H1 (cell line): Measurements from ENCODE around the gene NUBPL. TPM values are rescaled to one million over a fixed set of nuclear protein-coding genes. Genes with fewer than 3 reads are reported as not detected.

Source experiments
- CTCF ChIA-PET: fragments of 300-600 bp; sonication (Branson Sonifier 250); formaldehyde crosslinking; loops from one replicate; lab custom pipeline; 2021; ENCODE audit not compliant: partially characterized antibody; lab: Charles Lee
- POLR2A ChIA-PET: fragments of 300-600 bp; sonication (Branson Sonifier 250); formaldehyde crosslinking; loops from one replicate; lab custom pipeline; 2021; ENCODE audit warnings: inconsistent platforms; ENCODE audit not compliant: partially characterized antibody; lab: Charles Lee
- DNase-seq, 2 experiments: peaks; one replicate each; pipeline versions ENCODE4 v3.0.0 to v3.0.0-alpha.2; 2010 to 2022; ENCODE audit warnings: low spot score in 2 of 2, low read depth in 1 of 2, mixed read lengths in 1 of 2
- FAIRE-seq: peaks from 2 replicates; lab custom pipeline; 2011; peaks lifted over from hg19 to GRCh38; lab: Jason Lieb, UNC
- H2AFZ ChIP-seq: 2 replicates; pipeline ENCODE4 v1.8.1; 2012; ENCODE audit warnings: low read length, inconsistent platforms
- H2AK5ac ChIP-seq: 2 replicates; pipeline ENCODE4 v1.6.1; 2013; ENCODE audit warnings: low read depth, low read length
- H2BK120ac ChIP-seq: replicated peaks from 2 replicates; pipeline ENCODE3; 2013; ENCODE audit warnings: low read depth, low read length, inconsistent platforms
- H2BK12ac ChIP-seq: 2 replicates; pipeline ENCODE4 v1.6.1; 2013; ENCODE audit warnings: low read depth, low read length
- H2BK15ac ChIP-seq: 2 replicates; pipeline ENCODE4 v1.6.1; 2013; ENCODE audit warnings: low read length
- H2BK20ac ChIP-seq: 2 replicates; pipeline ENCODE4 v1.6.1; 2013; ENCODE audit warnings: low read length
- H2BK5ac ChIP-seq: 2 replicates; pipeline ENCODE4 v1.6.1; 2013; ENCODE audit warnings: low read depth, low read length
- H3K14ac ChIP-seq: 2 replicates; pipeline ENCODE4 v1.6.1; 2013; ENCODE audit warnings: inconsistent platforms; ENCODE audit not compliant: insufficient read length
- H3K18ac ChIP-seq: 2 replicates; pipeline ENCODE4 v1.6.1; 2013; ENCODE audit warnings: low read length; ENCODE audit errors: extremely low read depth
- H3K23ac ChIP-seq: 2 replicates; pipeline ENCODE4 v1.6.1; 2013; ENCODE audit warnings: inconsistent platforms; ENCODE audit not compliant: insufficient read length
- H3K23me2 ChIP-seq: 2 replicates; pipeline ENCODE4 v1.6.1; 2013; ENCODE audit warnings: low read depth, low read length
- H3K27ac ChIP-seq: 2 replicates; pipeline ENCODE4 v1.6.1; 2011; ENCODE audit warnings: low read depth, low read length, inconsistent platforms
- H3K27me3 ChIP-seq, 4 experiments: replicated peaks in 1 of 4; 1 replicate in 1 of 4; 2 replicates in 3 of 4; pipeline versions ENCODE4 v1.6.1 to v1.8.1; 2011 to 2013; ENCODE audit warnings: low read length in 3 of 4, mild to moderate bottlenecking in 3 of 4, inconsistent platforms in 2 of 4, mixed read lengths in 2 of 4, moderate library complexity in 1 of 4; ENCODE audit not compliant: control insufficient read depth in 3 of 4, insufficient read depth in 3 of 4; ENCODE audit errors: extremely low read depth in 1 of 4
- H3K36me3 ChIP-seq, 4 experiments: 2 replicates each; pipeline versions ENCODE4 v1.6.1 to v1.8.1; 2011 to 2013; ENCODE audit warnings: mild to moderate bottlenecking in 4 of 4, low read length in 3 of 4, moderate library complexity in 2 of 4, control low read depth in 1 of 4, inconsistent platforms in 1 of 4; ENCODE audit not compliant: insufficient read depth in 4 of 4, control insufficient read depth in 2 of 4
- H3K4ac ChIP-seq: replicated peaks from 2 replicates; pipeline ENCODE3; 2013; ENCODE audit warnings: low read length, low read depth, mixed read lengths, inconsistent platforms; ENCODE audit not compliant: insufficient read length
- H3K4me1 ChIP-seq, 4 experiments: replicated peaks in 1 of 4; 1 replicate in 1 of 4; 2 replicates in 3 of 4; pipeline versions ENCODE4 v1.6.1 to v1.8.1; 2011 to 2013; ENCODE audit warnings: low read length in 3 of 4, inconsistent platforms in 2 of 4, mixed read lengths in 1 of 4; ENCODE audit not compliant: insufficient read depth in 4 of 4, control insufficient read depth in 3 of 4
- H3K4me2 ChIP-seq, 2 experiments: 2 replicates each; pipeline versions ENCODE4 v1.6.1 to v1.8.1; 2011 to 2013; ENCODE audit warnings: low read depth in 2 of 2, low read length in 2 of 2, control low read depth in 1 of 2, inconsistent platforms in 1 of 2, mild to moderate bottlenecking in 1 of 2; ENCODE audit not compliant: insufficient read depth in 1 of 2
- H3K4me3 ChIP-seq, 4 experiments: fragments of 200-600, 300-600 bp in 1 of 4; sonication (generic), shearing (Covaris generic), sonication (Bioruptor Twin) in 1 of 4; 2 replicates each; pipeline versions ENCODE4 v1.5.1 to v1.8.1; 2011 to 2016; ENCODE audit warnings: low read length in 4 of 4, low read depth in 3 of 4, control low read depth in 2 of 4, inconsistent platforms in 2 of 4, mild to moderate bottlenecking in 2 of 4, mixed read lengths in 1 of 4, moderate library complexity in 1 of 4; ENCODE audit not compliant: insufficient read depth in 2 of 4; ENCODE audit errors: extremely low read depth in 1 of 4
- H3K56ac ChIP-seq: replicated peaks from 2 replicates; pipeline ENCODE3; 2013; ENCODE audit warnings: low read depth, mild to moderate bottlenecking, mixed read lengths, low read length, inconsistent platforms; ENCODE audit not compliant: insufficient read length
- H3K79me1 ChIP-seq: 2 replicates; pipeline ENCODE4 v1.6.1; 2013; ENCODE audit warnings: low read depth, low read length, control low read depth
- H3K79me2 ChIP-seq, 2 experiments: 2 replicates each; pipeline versions ENCODE4 v1.6.1 to v1.8.1; 2012 to 2013; ENCODE audit warnings: low read length in 2 of 2, mild to moderate bottlenecking in 2 of 2, inconsistent platforms in 1 of 2; ENCODE audit not compliant: insufficient read depth in 2 of 2, control insufficient read depth in 1 of 2
- H3K9ac ChIP-seq, 4 experiments: replicated peaks in 1 of 4; 1 replicate in 1 of 4; 2 replicates in 3 of 4; pipeline versions ENCODE4 v1.6.1 to v1.8.1; 2011 to 2013; ENCODE audit warnings: low read depth in 3 of 4, low read length in 3 of 4, control low read depth in 2 of 4, mild to moderate bottlenecking in 2 of 4, moderate library complexity in 2 of 4, inconsistent platforms in 1 of 4; ENCODE audit errors: extremely low read depth in 1 of 4
- H3K9me3 ChIP-seq, 2 experiments: 2 replicates each; pipeline versions ENCODE4 v1.6.1 to v1.8.1; 2012 to 2013; ENCODE audit warnings: mild to moderate bottlenecking in 2 of 2, moderate library complexity in 2 of 2, control low read depth in 1 of 2, inconsistent platforms in 1 of 2, low read depth in 1 of 2, low read length in 1 of 2, mixed read lengths in 1 of 2; ENCODE audit not compliant: insufficient read depth in 2 of 2
- H4K20me1 ChIP-seq, 2 experiments: replicated peaks in 1 of 2; 2 replicates each; pipeline versions ENCODE3 to v1.8.1; 2011 to 2013; ENCODE audit warnings: inconsistent platforms in 2 of 2, low read length in 2 of 2, mild to moderate bottlenecking in 1 of 2; ENCODE audit not compliant: insufficient read depth in 2 of 2, control insufficient read depth in 1 of 2
- H4K5ac ChIP-seq: 2 replicates; pipeline ENCODE4 v1.6.1; 2013; ENCODE audit warnings: low read length, low read depth, mixed read lengths, inconsistent platforms; ENCODE audit not compliant: insufficient read length
- H4K8ac ChIP-seq: 2 replicates; pipeline ENCODE4 v1.8.0; 2013; ENCODE audit warnings: mild to moderate bottlenecking, moderate library complexity, low read length, inconsistent platforms; ENCODE audit not compliant: insufficient read depth; ENCODE audit errors: extremely low read depth
- H4K91ac ChIP-seq: replicated peaks from 2 replicates; pipeline ENCODE3; 2013; ENCODE audit warnings: low read length, mixed read lengths, inconsistent platforms; ENCODE audit not compliant: insufficient read length
- CHD1 ChIP-seq: IDR thresholded peaks from 2 replicates; pipeline ENCODE4 v1.6.1; 2012; ENCODE audit warnings: low read depth, low read length, improper control_type of control experiment
- EGR1 ChIP-seq: IDR thresholded peaks from 2 replicates; pipeline ENCODE4 v1.6.1; 2011; ENCODE audit warnings: low read depth, low read length, borderline replicate concordance
- SP2 ChIP-seq: IDR thresholded peaks from 2 replicates; pipeline ENCODE4 v1.6.1; 2012; ENCODE audit warnings: mild to moderate bottlenecking, low read length, inconsistent platforms
- WGBS, 2 experiments: shearing (Covaris generic) in 1 of 2; methylation state at CpG; one replicate each; pipeline versions ENCODE4 v1.1.6 to v1.1.7; 2013 to 2015; ENCODE audit warnings: low lambda C conversion rate in 2 of 2, mixed read lengths in 2 of 2, inconsistent platforms in 1 of 2, low coverage in 1 of 2, missing lambda C conversion rate in 1 of 2; ENCODE audit not compliant: insufficient replicate concordance in 2 of 2, insufficient coverage in 1 of 2, insufficient read length in 1 of 2; ENCODE audit errors: extremely low coverage in 1 of 2, missing lambda C conversion rate in 1 of 2; 5-methylcytosine and 5-hydroxymethylcytosine counted together
- polyA plus RNA-seq, 7 experiments: library from polyadenylated mRNA; depleted of rRNA in 3 of 7; stranded (reverse) in 5 of 7; unstranded in 2 of 7; fragments of >200 nt in 5 of 7; fragments of 200-250 nt in 2 of 7; gene quantifications; 1 replicate in 5 of 7; 2 replicates in 1 of 7; 4 replicates in 1 of 7; pipeline versions ENCODE4 v1.2.1 to v1.2.3, GENCODE V29; 2011 to 2013; ENCODE audit warnings: missing spikeins in 2 of 7, mixed read lengths in 2 of 7
- total RNA-seq: library from RNA; stranded (reverse); fragmentation: NEBNext Ultra II Directional; extraction: Animal tissue kit (Norgen Biotek cat#: 25700); gene quantifications from 2 replicates; pipeline ENCODE4 v1.2.1, GENCODE V29; 2021

Gene NUBPL
- total and polyA plus RNA-seq, 2 of the 8 experiments (the other 6 are each of a cell fraction or from before 2014, with no cell fraction given), result 1.6 to 6.8 TPM

DNA sequence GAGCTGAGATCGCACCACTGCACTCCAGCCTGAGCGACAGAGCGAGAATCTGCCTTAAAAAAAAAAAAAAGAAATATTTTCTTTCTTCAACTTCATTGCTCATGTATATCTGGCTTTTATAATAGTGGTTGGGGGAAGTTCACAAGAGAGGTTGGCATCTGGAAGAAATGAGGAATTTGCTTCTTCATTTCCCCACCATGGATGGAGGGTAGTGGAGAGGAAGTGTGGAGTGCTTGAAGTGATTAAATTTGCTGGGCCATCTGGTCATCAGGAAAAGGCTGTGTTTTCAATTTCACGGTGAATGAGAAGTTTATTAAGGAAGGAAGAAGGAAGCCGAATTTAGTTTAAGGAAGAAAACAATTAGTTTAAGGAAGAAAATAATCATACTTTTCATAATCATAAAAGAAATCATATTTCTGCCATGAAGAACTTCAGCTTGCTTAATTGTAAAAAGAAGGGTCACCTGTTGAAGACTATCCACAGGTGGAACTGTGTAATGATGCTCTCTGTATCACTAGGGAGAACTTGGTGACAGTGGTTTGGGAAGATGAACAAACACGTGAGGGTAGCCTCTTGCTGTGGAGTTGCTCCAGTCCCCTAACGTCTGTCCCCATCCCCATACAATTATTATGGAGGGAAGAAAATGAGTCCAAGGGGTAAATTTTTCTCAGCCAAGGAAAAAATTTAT, 318.6 kb downstream of the NUBPL start:
- Histone ChIP-seq H2AK5ac (no peak overlapping the region), H3K14ac (no peak overlapping the region), H3K23me2 (no peaks in the 10 kb centered on the region), H4K91ac (no peak overlapping the region), H3K27me3 (no peaks in the 10 kb centered on the region), H3K56ac (no peak overlapping the region), H3K79me1 (no peaks in the 10 kb centered on the region), H3K27ac (no peak overlapping the region), H2BK5ac (no peak overlapping the region), H3K4me1 (no peaks in the 10 kb centered on the region), H3K23ac (no peak overlapping the region), H2BK15ac (no peak overlapping the region), H3K9me3 (no peaks in the 10 kb centered on the region), H3K9ac (no peak overlapping the region), H2BK120ac (no peak overlapping the region), H2BK12ac (no peak overlapping the region), H3K4me2 (no peak overlapping the region), H3K4me3 (no peak overlapping the region), H4K20me1 (no peaks in the 10 kb centered on the region), H4K8ac (no peak overlapping the region), H2BK20ac (no peak overlapping the region), H3K79me2 (no peaks in the 10 kb centered on the region), H3K18ac (no peak overlapping the region), H4K5ac (no peak overlapping the region), H3K36me3 (no peaks in the 10 kb centered on the region), H3K4ac (no peak overlapping the region), H2AFZ (no peak overlapping the region)
- CTCF ChIA-PET, result no interaction called here
- POLR2A ChIA-PET, result no interaction called here
- FAIRE-seq, result no peak
- TF ChIP-seq EGR1, result no peak
- no peak for TF ChIP-seq SP2
- TF ChIP-seq CHD1, result no peak
- DNase-seq, result no peak
- 89% methylated on average over 7 of the region's 7 CpGs; no CpG with 5 or more reads in 1 of the 2 experiments for WGBS, 2 experiments
